ENCODE measurements around the gene AK5. TPM values are rescaled to one million over a fixed set of nuclear protein-coding genes. Genes with fewer than 3 reads are reported as not detected.

AK5 gene
- total RNA-seq, 4 donors from 2014 or later, result not detected

DNA sequence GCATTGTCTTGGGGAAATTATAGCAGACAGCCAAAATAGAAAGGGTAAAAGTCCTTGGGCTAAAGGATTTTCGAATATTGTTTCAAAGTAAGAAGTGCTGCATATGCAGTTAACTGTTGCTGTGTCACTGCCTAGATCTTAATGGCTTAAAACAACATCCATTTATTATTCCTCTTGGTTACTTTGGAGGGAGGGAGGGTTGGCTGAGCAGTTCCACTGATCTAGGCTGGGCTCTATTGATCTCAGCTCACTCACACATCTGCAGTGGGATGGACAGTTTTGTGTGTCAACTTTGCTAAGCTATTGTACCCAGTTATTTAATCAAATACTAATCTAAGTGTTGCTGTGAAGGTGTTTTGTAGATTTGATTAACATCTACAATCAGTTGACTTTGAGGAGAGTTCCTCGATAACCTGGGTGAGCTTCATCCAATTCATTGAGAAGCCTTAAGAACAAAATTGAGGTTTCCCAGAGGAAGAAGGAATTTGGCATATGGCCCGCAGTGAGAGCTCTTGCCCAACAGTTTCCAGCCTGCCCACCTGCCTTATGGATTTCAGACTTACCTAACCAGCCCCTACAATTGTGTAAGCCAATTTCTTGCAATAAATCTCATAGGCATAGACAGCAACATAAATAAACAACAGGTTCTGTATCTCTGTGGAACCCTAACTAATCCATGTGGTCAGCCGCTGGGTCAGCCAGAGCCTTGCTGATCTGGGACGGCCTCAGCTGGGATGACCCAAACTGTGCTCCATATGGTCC lies 187.3 kb downstream of the AK5 start:
- intact Hi-C loops (cut with DNase I), result no loop called here
- TF ChIP-seq, protein P1, sequence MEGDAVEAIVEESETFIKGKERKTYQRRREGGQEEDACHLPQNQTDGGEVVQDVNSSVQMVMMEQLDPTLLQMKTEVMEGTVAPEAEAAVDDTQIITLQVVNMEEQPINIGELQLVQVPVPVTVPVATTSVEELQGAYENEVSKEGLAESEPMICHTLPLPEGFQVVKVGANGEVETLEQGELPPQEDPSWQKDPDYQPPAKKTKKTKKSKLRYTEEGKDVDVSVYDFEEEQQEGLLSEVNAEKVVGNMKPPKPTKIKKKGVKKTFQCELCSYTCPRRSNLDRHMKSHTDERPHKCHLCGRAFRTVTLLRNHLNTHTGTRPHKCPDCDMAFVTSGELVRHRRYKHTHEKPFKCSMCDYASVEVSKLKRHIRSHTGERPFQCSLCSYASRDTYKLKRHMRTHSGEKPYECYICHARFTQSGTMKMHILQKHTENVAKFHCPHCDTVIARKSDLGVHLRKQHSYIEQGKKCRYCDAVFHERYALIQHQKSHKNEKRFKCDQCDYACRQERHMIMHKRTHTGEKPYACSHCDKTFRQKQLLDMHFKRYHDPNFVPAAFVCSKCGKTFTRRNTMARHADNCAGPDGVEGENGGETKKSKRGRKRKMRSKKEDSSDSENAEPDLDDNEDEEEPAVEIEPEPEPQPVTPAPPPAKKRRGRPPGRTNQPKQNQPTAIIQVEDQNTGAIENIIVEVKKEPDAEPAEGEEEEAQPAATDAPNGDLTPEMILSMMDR (IDR thresholded peaks at IDR 0.05), result no peak
- TF ChIP-seq POLR2A (IDR thresholded peaks at IDR 0.05), result no peak
- Histone ChIP-seq H3K36me3 (no peaks in the 10 kb centered on the region), H3K27me3 (no peaks in the 10 kb centered on the region), H3K27ac (no peak overlapping the region), H3K4me3 (no peak overlapping the region), H3K9me3 (no peaks in the 10 kb centered on the region), H3K4me1 (no peaks in the 10 kb centered on the region)
- no peak for DNase-seq
- WGBS, 2 donors, result 53 to 60% methylated on average over 5 of the region's 5 CpGs

DNA sequence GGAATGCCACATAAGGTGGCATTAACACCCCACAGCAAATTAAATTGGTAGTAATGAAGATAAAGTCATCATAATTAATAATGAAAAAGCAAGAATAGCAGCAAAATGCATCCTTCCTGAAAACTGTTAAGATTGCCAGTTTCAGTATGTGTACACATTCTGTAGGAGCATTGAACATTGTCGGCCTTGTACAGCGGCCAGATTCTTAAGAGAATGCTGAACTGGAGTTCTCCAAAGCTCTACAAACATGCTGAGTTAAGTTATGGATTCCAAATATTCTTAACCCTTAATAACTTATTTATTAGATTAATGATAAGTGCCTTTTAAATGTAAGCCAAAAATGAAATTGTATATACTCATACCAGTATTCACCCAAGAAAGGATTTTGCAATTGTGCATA lies 189.9 kb downstream of the AK5 start:
- TF ChIP-seq, protein P1 (IDR thresholded peaks at IDR 0.05), result no peak
- no peak for TF ChIP-seq POLR2A (IDR thresholded peaks at IDR 0.05)
- Histone ChIP-seq H3K27ac (no peak overlapping the region), H3K4me3 (no peak overlapping the region), H3K36me3 (no peaks in the 10 kb centered on the region), H3K4me1 (no peaks in the 10 kb centered on the region), H3K9me3 (no peaks in the 10 kb centered on the region), H3K27me3 (no peaks in the 10 kb centered on the region)
- DNase-seq, result no peak
- WGBS, 2 donors, result 65 to 75% methylated on average over 2 of the region's 2 CpGs
- intact Hi-C loops (cut with DNase I), result no loop called here

DNA sequence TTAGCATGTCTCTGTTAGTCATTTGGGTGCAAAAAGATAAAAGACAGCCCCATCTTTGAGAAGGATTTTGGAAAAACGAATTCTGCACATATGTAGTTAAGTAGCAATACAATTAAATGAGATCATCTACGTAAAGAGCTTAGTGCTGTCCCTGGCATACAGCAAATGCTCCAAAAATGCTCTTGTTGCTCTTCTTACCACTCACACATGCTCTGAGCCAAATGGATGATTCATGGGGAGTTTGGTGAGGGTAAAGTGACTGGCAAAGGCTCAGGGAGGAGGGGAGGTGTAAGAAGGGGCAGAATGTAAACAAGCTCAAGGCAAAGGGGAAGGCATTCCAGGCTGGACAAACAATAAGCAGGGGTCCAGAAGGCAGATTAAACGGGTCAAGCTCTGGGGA lies 191.9 kb downstream of the AK5 start:
- no peaks in the 10 kb centered on the region for H3K9me3 ChIP-seq
- H3K4me3 ChIP-seq, result no peak overlapping the region
- DNase-seq, result no peak
- H3K4me1 ChIP-seq, result no peaks in the 10 kb centered on the region
- no peaks in the 10 kb centered on the region for H3K36me3 ChIP-seq
- no peaks in the 10 kb centered on the region for H3K27me3 ChIP-seq
- intact Hi-C loops (cut with DNase I), result no loop called here
- TF ChIP-seq, protein P1 (IDR thresholded peaks at IDR 0.05), result no peak
- no peak for TF ChIP-seq POLR2A (IDR thresholded peaks at IDR 0.05)
- 20 to 28% methylated on average over 3 of the region's 3 CpGs for WGBS, 2 donors
- no peak overlapping the region for H3K27ac ChIP-seq

DNA sequence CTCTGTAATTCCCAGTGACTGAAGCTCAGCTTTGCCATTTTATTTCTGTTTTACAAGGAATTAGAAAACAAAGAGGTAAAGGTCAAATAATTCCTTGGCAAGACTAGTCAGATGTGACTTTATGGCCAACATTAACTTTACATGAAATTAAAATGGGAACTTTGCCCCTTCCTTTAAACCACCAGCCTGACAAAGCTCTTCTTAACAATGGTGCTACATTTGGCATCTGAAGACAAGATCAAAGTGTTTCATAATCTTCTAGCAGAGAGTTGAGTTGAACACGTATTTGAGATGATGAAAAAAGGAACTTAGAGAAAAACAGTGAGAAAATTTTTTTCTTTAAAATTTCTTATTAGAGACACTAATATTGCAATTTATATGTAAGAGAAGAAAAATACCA lies 193.8 kb downstream of the AK5 start:
- intact Hi-C loops (cut with DNase I), result no loop called here
- Histone ChIP-seq H3K27me3 (no peaks in the 10 kb centered on the region), H3K9me3 (no peaks in the 10 kb centered on the region), H3K27ac (no peak overlapping the region), H3K4me3 (no peak overlapping the region), H3K36me3 (no peaks in the 10 kb centered on the region), H3K4me1 (no peaks in the 10 kb centered on the region)
- TF ChIP-seq, protein P1 (IDR thresholded peaks at IDR 0.05), result no peak
- TF ChIP-seq POLR2A (IDR thresholded peaks at IDR 0.05), result no peak
- no peak for DNase-seq
- 0 to 4% methylated on average over 1 of the region's 1 CpG for WGBS, 2 donors

DNA sequence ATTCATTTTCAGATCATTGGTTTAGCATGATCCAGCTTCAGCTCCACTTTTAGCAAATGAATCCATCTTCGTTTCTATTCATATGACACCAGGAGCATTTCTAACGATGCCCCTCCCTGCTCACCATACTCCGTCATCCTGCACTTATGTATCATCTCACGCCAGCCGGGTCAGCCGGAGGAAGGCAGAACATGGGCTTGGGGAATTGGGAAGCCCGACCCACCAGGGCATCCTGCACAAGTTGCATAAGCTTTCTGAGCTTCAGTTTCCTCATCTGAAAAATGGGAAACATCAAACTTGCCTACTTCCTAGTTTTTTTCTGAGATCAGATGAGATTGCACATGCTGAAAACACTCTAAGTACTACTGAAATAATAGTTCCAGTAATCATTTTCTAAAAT lies 194.7 kb downstream of the AK5 start:
- no peak for TF ChIP-seq POLR2A (IDR thresholded peaks at IDR 0.05)
- TF ChIP-seq, protein P1 (IDR thresholded peaks at IDR 0.05), result no peak
- 46 to 59% methylated on average over 4 to 7 of the region's 7 CpGs for WGBS, 2 donors
- no peak overlapping the region for H3K27ac ChIP-seq
- H3K27me3 ChIP-seq, result no peaks in the 10 kb centered on the region
- no peaks in the 10 kb centered on the region for H3K36me3 ChIP-seq
- H3K4me1 ChIP-seq, result no peaks in the 10 kb centered on the region
- no peak overlapping the region for H3K4me3 ChIP-seq
- intact Hi-C loops (cut with DNase I), result no loop called here
- DNase-seq, result no peak
- no peaks in the 10 kb centered on the region for H3K9me3 ChIP-seq
